Measurements from ENCODE around the gene NPL.

DNA sequence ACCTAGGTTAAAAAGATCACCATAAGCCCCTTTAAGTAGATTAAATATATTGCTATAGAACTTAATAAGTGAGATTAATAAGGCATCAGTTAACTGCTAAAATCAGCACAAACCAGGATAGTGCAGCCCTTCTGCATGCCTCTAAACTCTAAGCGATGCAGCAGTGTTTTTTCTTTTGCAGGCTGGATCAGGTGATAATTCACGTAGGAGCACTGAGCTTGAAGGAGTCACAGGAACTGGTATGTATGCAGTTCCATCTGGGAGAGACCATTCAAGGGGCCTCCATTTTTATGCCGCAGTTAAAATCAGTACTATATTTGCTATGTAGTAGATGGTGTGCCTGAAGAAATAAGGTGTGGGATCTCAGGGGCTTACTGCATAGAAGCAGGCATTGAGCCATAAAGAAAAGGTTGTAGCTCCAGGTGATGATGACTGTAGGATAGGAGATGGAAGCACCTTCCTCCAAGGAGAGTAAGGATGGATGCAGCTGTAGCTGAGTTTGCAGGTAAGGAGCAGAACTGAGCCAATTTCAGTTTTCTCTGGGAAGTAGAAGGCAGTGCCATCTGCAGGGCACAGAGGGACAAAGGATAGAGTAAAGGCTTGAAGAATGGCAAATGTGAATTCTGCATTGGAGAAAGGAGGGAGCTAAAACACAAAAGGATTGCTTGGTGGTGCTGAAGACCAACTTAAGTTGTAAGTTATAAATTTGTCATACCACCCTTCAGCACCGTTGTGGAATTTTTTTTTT lies 22.6 kb downstream of the NPL start:
- TF ChIP-seq, protein P1, sequence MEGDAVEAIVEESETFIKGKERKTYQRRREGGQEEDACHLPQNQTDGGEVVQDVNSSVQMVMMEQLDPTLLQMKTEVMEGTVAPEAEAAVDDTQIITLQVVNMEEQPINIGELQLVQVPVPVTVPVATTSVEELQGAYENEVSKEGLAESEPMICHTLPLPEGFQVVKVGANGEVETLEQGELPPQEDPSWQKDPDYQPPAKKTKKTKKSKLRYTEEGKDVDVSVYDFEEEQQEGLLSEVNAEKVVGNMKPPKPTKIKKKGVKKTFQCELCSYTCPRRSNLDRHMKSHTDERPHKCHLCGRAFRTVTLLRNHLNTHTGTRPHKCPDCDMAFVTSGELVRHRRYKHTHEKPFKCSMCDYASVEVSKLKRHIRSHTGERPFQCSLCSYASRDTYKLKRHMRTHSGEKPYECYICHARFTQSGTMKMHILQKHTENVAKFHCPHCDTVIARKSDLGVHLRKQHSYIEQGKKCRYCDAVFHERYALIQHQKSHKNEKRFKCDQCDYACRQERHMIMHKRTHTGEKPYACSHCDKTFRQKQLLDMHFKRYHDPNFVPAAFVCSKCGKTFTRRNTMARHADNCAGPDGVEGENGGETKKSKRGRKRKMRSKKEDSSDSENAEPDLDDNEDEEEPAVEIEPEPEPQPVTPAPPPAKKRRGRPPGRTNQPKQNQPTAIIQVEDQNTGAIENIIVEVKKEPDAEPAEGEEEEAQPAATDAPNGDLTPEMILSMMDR (IDR thresholded peaks at IDR 0.05): no peak
- TF ChIP-seq EP300 (IDR thresholded peaks at IDR 0.05): no peak
